H9 (cell line): ENCODE results near the gene SYT2. TPM values are rescaled to one million over a fixed set of nuclear protein-coding genes. Genes with fewer than 3 reads are reported as not detected.

Experiments used
- DNase-seq: peaks from one replicate; pipeline ENCODE4 v3.0.0-alpha.2; 2017
- H2AFZ ChIP-seq: one replicate; pipeline ENCODE4 v1.6.1; 2013; ENCODE audit warnings: mild to moderate bottlenecking, low read length, control low read depth, moderate library complexity
- H2AK5ac ChIP-seq: 2 replicates; pipeline ENCODE4 v1.6.1; 2013; ENCODE audit warnings: low read length, control low read depth, mixed read lengths; ENCODE audit not compliant: insufficient read length
- H2BK120ac ChIP-seq: one replicate; pipeline ENCODE4 v1.6.1; 2013; ENCODE audit warnings: low read depth, mild to moderate bottlenecking, low read length, control low read depth, inconsistent platforms; ENCODE audit not compliant: poor library complexity, severe bottlenecking
- H2BK12ac ChIP-seq: 2 replicates; pipeline ENCODE4 v1.6.1; 2013; ENCODE audit warnings: low read length, control low read depth, mixed read lengths, low read depth; ENCODE audit not compliant: insufficient read length
- H2BK15ac ChIP-seq: 2 replicates; pipeline ENCODE4 v1.6.1; 2013; ENCODE audit warnings: low read depth, low read length, control low read depth
- H2BK20ac ChIP-seq: one replicate; pipeline ENCODE4 v1.6.1; 2013; ENCODE audit warnings: low read depth, mild to moderate bottlenecking, low read length, control low read depth, inconsistent platforms; ENCODE audit not compliant: poor library complexity, severe bottlenecking
- H2BK5ac ChIP-seq: 2 replicates; pipeline ENCODE4 v1.6.1; 2013; ENCODE audit warnings: low read length, control low read depth, mixed read lengths; ENCODE audit not compliant: insufficient read length
- H3K14ac ChIP-seq: 2 replicates; pipeline ENCODE4 v1.6.1; 2013; ENCODE audit warnings: low read length, control low read depth; ENCODE audit not compliant: insufficient read depth
- H3K18ac ChIP-seq: 2 replicates; pipeline ENCODE4 v1.6.1; 2013; ENCODE audit warnings: low read depth, mild to moderate bottlenecking, mixed read lengths, low read length, control low read depth; ENCODE audit not compliant: insufficient read length
- H3K23ac ChIP-seq: 2 replicates; pipeline ENCODE4 v1.6.1; 2013; ENCODE audit warnings: low read length, control low read depth, mixed read lengths, low read depth; ENCODE audit not compliant: insufficient read length
- H3K23me2 ChIP-seq: 2 replicates; pipeline ENCODE4 v1.6.1; 2013; ENCODE audit warnings: low read depth, mild to moderate bottlenecking, mixed read lengths, low read length, control low read depth; ENCODE audit not compliant: insufficient read length, poor library complexity, severe bottlenecking
- H3K27ac ChIP-seq: 2 replicates; pipeline ENCODE4 v1.5.1; 2013; ENCODE audit warnings: low read length, control low read depth, mixed read lengths, low read depth; ENCODE audit not compliant: insufficient read length
- H3K27me3 ChIP-seq: 2 replicates; pipeline ENCODE4 v1.6.1; 2013; ENCODE audit warnings: low read length, control low read depth, inconsistent platforms; ENCODE audit not compliant: insufficient read depth
- H3K4ac ChIP-seq: 2 replicates; pipeline ENCODE4 v1.6.1; 2013; ENCODE audit warnings: low read depth, mild to moderate bottlenecking, control low read depth, inconsistent platforms, low read length, moderate library complexity
- H3K4me1 ChIP-seq: 2 replicates; pipeline ENCODE4 v1.6.1; 2013; ENCODE audit warnings: low read length, control low read depth, inconsistent platforms; ENCODE audit not compliant: insufficient read depth
- H3K4me2 ChIP-seq: 2 replicates; pipeline ENCODE4 v1.6.1; 2013; ENCODE audit warnings: low read length, control low read depth, mixed read lengths; ENCODE audit not compliant: insufficient read length, insufficient read depth
- H3K56ac ChIP-seq: 2 replicates; pipeline ENCODE4 v1.6.1; 2013; ENCODE audit warnings: low read depth, mild to moderate bottlenecking, mixed read lengths, low read length, control low read depth; ENCODE audit not compliant: insufficient read length
- H3K79me1 ChIP-seq: 2 replicates; pipeline ENCODE4 v1.6.1; 2013; ENCODE audit warnings: low read depth, mild to moderate bottlenecking, moderate library complexity, low read length, control low read depth, inconsistent platforms; ENCODE audit not compliant: insufficient read depth, poor library complexity, severe bottlenecking
- H3K79me2 ChIP-seq: 2 replicates; pipeline ENCODE4 v1.6.1; 2013; ENCODE audit warnings: low read length, control low read depth, inconsistent platforms; ENCODE audit not compliant: insufficient read depth
- H3K9ac ChIP-seq: 2 replicates; pipeline ENCODE4 v1.6.1; 2013; ENCODE audit warnings: low read length, control low read depth, mixed read lengths; ENCODE audit not compliant: insufficient read length; ENCODE audit errors: extremely low read depth
- H3K9me3 ChIP-seq: one replicate; pipeline ENCODE4 v1.6.1; 2013; ENCODE audit warnings: low read depth, low read length, inconsistent platforms; ENCODE audit not compliant: control insufficient read depth
- H3T11ph ChIP-seq: one replicate; pipeline ENCODE4 v1.6.1; 2013; ENCODE audit warnings: mild to moderate bottlenecking, low read length, control low read depth, inconsistent platforms
- H4K20me1 ChIP-seq: one replicate; pipeline ENCODE4 v1.6.1; 2013; ENCODE audit not compliant: control insufficient read depth, insufficient read length, insufficient read depth
- H4K5ac ChIP-seq: 2 replicates; pipeline ENCODE4 v1.6.1; 2013; ENCODE audit warnings: low read depth, mild to moderate bottlenecking, mixed read lengths, low read length, control low read depth; ENCODE audit not compliant: insufficient read length
- H4K8ac ChIP-seq: replicated peaks from 2 replicates; pipeline ENCODE4 v1.6.1; 2013; ENCODE audit warnings: low read length, control low read depth, mixed read lengths, low read depth; ENCODE audit not compliant: insufficient read length
- H4K91ac ChIP-seq: 2 replicates; pipeline ENCODE4 v1.6.1; 2013; ENCODE audit warnings: low read depth, mild to moderate bottlenecking, moderate library complexity, mixed read lengths, low read length, control low read depth; ENCODE audit not compliant: insufficient read length
- H3K27ac Mint-ChIP-seq, 3 experiments: 2 replicates in 2 of 3; 3 replicates in 1 of 3; pipeline ENCODE4 v1.8.0; 2020 to 2021; ENCODE audit warnings: mixed read lengths in 3 of 3, mild to moderate bottlenecking in 1 of 3, moderate library complexity in 1 of 3
- H3K27me3 Mint-ChIP-seq: 2 replicates; pipeline ENCODE4 v1.8.0; 2021; ENCODE audit warnings: low read depth, mild to moderate bottlenecking, moderate library complexity, mixed read lengths
- H3K36me3 Mint-ChIP-seq, 3 experiments: 2 replicates in 2 of 3; 3 replicates in 1 of 3; pipeline ENCODE4 v1.8.0; 2020 to 2021; ENCODE audit warnings: low read depth in 3 of 3, mixed read lengths in 3 of 3; ENCODE audit not compliant: insufficient read depth in 1 of 3
- H3K4me1 Mint-ChIP-seq, 2 experiments: 2 replicates each; pipeline ENCODE4 v1.8.0; 2020; ENCODE audit warnings: mixed read lengths in 2 of 2
- H3K4me3 Mint-ChIP-seq, 2 experiments: 2 replicates in 1 of 2; 3 replicates in 1 of 2; pipeline ENCODE4 v1.8.0; 2020 to 2021; ENCODE audit warnings: mild to moderate bottlenecking in 2 of 2, mixed read lengths in 2 of 2, moderate library complexity in 1 of 2
- H3K9me3 Mint-ChIP-seq, 2 experiments: 2 replicates in 1 of 2; 3 replicates in 1 of 2; pipeline ENCODE4 v1.8.0; 2020; ENCODE audit warnings: mild to moderate bottlenecking in 2 of 2, mixed read lengths in 2 of 2, moderate library complexity in 1 of 2
- WGBS: extraction: QIAGEN DNeasy Blood & Tissue Kit; methylation state at CpG from one replicate; pipeline ENCODE4 v1.1.7; 2013; ENCODE audit warnings: missing lambda C conversion rate, low lambda C conversion rate, mixed read lengths; ENCODE audit not compliant: insufficient read length; ENCODE audit errors: extremely low coverage; 5-methylcytosine and 5-hydroxymethylcytosine counted together
- total RNA-seq: library from RNA; stranded (reverse); gene quantifications from 2 replicates; pipeline ENCODE4 v1.2.1, GENCODE V29; 2021
- TF ChIP-seq, protein P1 (sequence below): fragments of 200-600 bp; sonication (generic); conservative IDR thresholded peaks from 3 replicates; pipeline ENCODE4 v1.8.0; 2021; ENCODE audit warnings: antibody characterized with exemption, mild to moderate bottlenecking

The SYT2 gene
- total RNA-seq, 1 experiment from 2014 or later, result 3.3 TPM

DNA sequence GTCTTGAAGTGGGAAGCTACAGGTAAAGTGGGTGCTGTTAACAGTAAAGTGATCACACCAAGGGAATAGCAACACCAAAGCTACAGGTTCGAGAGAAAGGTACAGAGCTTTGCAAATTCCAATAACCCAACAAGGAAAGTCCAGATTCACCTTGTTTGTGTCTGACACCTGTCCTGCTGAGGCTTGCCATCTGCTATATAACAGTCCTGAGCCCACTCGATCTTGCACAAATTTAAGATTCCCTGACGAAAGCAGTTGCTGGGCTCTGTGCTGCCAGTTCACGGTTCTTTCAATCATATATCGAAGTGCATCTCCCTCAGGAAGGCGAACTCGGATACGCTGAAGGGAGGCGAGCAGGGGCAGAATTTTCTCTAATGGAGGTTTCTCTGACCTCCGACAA is 23.0 kb upstream of the SYT2 start:
- no peak overlapping the region for H3K56ac ChIP-seq
- H3K23ac ChIP-seq, result no peak overlapping the region
- no peak overlapping the region for H2AFZ ChIP-seq
- H3K27me3 Mint-ChIP-seq, result no peaks in the 10 kb centered on the region
- no peak for DNase-seq
- no peak overlapping the region for H4K5ac ChIP-seq
- WGBS, result no CpG with 5 or more reads among the region's 10 CpGs
- H3K9ac ChIP-seq, result no peak overlapping the region
- no peak overlapping the region for H4K91ac ChIP-seq
- no peak overlapping the region for H3K4me2 ChIP-seq
- no peak overlapping the region for H3K4ac ChIP-seq
- no peak overlapping the region for H3T11ph ChIP-seq
- H3K27ac ChIP-seq, result no peak overlapping the region
- TF ChIP-seq, protein P1, sequence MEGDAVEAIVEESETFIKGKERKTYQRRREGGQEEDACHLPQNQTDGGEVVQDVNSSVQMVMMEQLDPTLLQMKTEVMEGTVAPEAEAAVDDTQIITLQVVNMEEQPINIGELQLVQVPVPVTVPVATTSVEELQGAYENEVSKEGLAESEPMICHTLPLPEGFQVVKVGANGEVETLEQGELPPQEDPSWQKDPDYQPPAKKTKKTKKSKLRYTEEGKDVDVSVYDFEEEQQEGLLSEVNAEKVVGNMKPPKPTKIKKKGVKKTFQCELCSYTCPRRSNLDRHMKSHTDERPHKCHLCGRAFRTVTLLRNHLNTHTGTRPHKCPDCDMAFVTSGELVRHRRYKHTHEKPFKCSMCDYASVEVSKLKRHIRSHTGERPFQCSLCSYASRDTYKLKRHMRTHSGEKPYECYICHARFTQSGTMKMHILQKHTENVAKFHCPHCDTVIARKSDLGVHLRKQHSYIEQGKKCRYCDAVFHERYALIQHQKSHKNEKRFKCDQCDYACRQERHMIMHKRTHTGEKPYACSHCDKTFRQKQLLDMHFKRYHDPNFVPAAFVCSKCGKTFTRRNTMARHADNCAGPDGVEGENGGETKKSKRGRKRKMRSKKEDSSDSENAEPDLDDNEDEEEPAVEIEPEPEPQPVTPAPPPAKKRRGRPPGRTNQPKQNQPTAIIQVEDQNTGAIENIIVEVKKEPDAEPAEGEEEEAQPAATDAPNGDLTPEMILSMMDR, result no peak
- H3K4me3 Mint-ChIP-seq, result no peak overlapping the region
- H3K4me1 Mint-ChIP-seq, result no peaks in the 10 kb centered on the region
- H3K27me3 ChIP-seq, result no peaks in the 10 kb centered on the region
- no peaks in the 10 kb centered on the region for H3K79me1 ChIP-seq
- no peaks in the 10 kb centered on the region for H3K4me1 ChIP-seq
- H3K14ac ChIP-seq, result no peak overlapping the region
- H3K79me2 ChIP-seq, result no peaks in the 10 kb centered on the region
- H3K18ac ChIP-seq, result no peak overlapping the region
- no peak overlapping the region; a peak in 1 of 7 replicates for H3K27ac Mint-ChIP-seq
- no peak overlapping the region for H2BK15ac ChIP-seq
- H3K9me3 ChIP-seq, result no peaks in the 10 kb centered on the region
- H2BK20ac ChIP-seq, result no peak overlapping the region
- H2BK12ac ChIP-seq, result no peak overlapping the region
- no peak overlapping the region for H2AK5ac ChIP-seq
- no peak overlapping the region for H2BK5ac ChIP-seq
- H4K20me1 ChIP-seq, result no peaks in the 10 kb centered on the region
- no peak overlapping the region for H4K8ac ChIP-seq
- H3K36me3 Mint-ChIP-seq, result peaks cover 59 to 95% (median 92%) of the 10 kb centered on the region in 3 experiments; a peak in 6 of 7 replicates
- H3K23me2 ChIP-seq, result no peaks in the 10 kb centered on the region
- H2BK120ac ChIP-seq, result no peak overlapping the region
- no peaks in the 10 kb centered on the region for H3K9me3 Mint-ChIP-seq
